Prostate gland (tissue), 2 donors: Measurements from ENCODE around the gene OPHN1.

Experiments used
- CTCF ChIP-seq, 4 experiments: fragments of 200-600 bp in 2 of 4; fragments of 450-650 bp in 2 of 4; sonication (generic) in 2 of 4; IDR thresholded peaks; 1 replicate in 3 of 4; 2 replicates in 1 of 4; pipeline ENCODE4 v1.5.1; 2016 to 2019; ENCODE audit warnings: antibody characterized with exemption in 4 of 4, mild to moderate bottlenecking in 2 of 4, moderate library complexity in 2 of 4
- POLR2A ChIP-seq: fragments of 450-650 bp; IDR thresholded peaks from one replicate; pipeline ENCODE4 v1.6.1; 2016; ENCODE audit warnings: antibody characterized with exemption, mild to moderate bottlenecking
- POLR2AphosphoS5 ChIP-seq: sonication (generic); formaldehyde crosslinking; IDR thresholded peaks from one replicate; pipeline ENCODE4 v1.6.1; 2017; ENCODE audit warnings: antibody characterized with exemption

DNA sequence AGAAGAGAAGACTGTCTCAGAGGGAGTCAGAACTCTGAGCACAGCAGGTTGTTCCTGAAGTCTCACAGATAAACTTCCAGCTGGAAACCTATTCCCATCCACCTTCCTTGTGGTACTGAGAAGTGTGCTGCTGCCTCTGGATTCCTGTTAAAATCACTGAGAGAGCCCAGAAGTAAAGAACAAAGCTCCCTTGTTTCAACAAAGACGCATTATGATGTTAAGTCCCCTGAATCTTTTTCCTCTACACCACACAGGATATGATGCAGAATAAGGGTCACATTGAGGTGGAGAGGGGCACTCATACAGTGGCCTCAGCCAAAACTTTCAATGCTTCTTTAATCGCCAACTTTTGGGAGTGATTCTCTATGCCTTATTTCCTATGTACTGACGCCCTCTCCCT, 321.0 kb downstream of the OPHN1 start:
- TF ChIP-seq POLR2AphosphoS5 (no peak), CTCF (IDR thresholded peaks at IDR 0.05) (no peak), POLR2A (no peak)
